C1 segment of cervical spinal cord (tissue), 14 donors: Measurements from ENCODE around the gene GPC6.
"Not testable (repeated sequence)": the region's sequence is repeated elsewhere in the genome, so short reads cannot be mapped to it uniquely, and the experiment has no call there.

Source experiments
- DNase-seq, 14 donors: peaks; one replicate each; lab custom pipeline; 2025; lab: John Stamatoyannopoulos, UW

GPC6 gene

GRCh38 chr13:94204946-94205345 is 978.3 kb downstream of the GPC6 start:
- no peak for DNase-seq

DNA sequence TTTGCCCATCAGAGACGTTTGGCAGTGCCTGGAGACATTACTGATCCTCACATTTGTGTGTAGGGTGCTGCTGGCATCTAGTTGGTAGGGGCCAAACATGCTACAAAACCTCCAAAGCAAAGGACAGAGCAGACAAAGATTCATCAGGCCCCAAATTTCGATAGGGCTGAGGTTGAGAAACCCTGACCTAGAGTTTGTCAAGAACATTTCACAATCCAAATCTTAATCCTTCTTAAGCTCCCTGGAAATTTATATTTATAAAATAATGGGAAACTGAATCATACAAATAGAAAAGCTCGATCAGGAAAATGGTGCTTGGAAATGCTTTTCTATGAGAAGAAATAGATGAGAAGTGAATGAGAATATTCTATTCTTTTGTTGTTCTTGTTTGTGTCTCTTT is 979.3 kb downstream of the GPC6 start:
- DNase-seq: no peak

DNA sequence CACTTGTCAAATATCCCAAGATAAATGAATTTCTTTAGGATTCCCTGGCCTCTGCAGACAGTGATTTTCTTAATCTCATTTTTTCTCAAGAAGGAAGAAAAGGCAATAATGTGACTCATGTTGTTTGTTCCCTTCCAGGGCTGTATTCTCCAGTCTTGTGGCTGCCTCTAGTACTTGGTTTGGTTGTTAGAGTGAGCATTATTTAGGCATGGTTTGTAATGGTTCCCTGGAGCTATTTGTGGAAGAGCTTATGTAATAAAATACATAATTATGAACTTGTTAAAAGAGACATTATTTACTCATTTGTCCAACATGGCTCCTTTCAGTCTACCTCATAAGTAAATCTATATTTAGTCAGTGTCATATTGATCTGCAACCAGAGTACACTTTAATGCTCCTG is 982.5 kb downstream of the GPC6 start:
- DNase-seq: no peak

GRCh38 chr13:94209913-94210312 is 983.3 kb downstream of the GPC6 start:
- not testable (repeated sequence) for DNase-seq

DNA sequence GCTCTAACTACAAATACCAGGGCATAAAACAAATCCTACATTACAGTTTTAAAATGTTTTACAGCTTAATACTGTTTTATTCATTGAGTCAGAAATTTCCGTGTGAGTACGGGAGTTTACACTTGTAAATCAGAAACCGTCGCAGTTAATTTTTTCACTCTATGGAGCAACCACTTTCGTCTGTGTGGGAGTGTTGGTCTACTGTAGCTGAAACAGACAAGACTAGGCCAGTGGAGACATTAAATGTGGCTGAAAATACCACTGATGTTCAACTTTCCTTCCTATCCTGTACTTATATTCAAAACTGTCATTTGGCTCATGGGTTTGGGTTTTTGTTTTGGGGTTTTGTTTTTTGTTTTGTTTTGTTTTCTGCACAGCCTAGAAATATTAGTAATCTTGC is 984.2 kb downstream of the GPC6 start:
- DNase-seq: no peak

DNA sequence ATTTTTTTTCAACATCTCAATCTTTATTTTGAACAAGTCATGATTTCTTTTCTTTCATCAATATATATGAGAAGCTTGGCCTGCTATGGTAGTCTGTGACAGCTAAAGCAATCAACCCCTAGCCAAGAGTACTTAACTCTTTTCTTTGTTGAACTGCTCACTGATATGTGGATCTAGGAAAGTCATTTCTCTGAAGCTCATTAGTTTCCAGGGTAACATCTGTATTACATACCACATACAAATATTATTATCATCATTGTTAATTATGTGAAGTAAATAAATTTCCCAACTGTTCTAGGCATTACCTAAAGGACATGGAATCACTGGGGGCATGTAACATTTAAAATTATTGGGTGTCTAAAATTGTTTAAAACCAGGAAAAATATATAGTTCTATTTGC is 985.6 kb downstream of the GPC6 start:
- DNase-seq: no peak

DNA sequence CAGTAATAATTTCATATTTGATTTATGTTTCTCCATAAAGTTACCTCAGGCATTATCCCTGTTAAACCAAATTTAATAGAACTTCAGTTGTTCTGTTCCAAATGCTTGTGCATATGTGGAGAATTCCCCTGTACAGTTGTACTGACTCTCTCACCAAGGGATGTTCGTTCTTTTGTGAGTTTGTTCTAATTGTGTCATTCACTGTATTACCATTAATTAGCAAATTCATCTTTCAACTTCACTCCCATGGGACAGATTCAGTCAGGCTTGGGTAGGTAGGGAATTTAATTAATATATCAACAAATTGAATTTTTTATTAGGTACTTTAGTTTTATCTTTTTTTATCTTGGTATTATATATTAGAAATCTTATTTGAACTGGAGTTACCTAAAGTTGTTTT is 987.5 kb downstream of the GPC6 start:
- no peak for DNase-seq

GRCh38 chr13:94214975-94215374 is 988.4 kb downstream of the GPC6 start:
- no peak for DNase-seq

GRCh38 chr13:94216476-94216875 is 989.9 kb downstream of the GPC6 start:
- DNase-seq: no peak

DNA sequence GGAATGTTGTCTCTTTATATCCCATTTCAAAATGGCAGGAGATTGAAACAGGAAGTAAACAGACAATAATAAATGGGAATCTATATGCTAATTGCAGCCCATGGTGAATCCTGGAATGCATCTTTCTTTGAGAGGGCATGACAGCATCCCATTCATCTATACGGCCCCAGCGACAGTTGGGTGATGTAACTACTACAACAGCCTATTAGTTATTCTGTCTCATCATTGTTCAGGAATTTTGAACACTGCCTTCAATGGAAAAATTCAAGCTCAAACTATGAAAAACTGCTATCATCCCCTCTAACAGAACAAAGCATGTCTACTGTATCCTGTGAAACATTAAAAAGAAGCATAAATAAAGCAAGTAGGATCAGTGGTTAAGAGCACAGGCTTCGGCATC is 990.8 kb downstream of the GPC6 start:
- DNase-seq: no peak

GRCh38 chr13:94218537-94218936 is 991.9 kb downstream of the GPC6 start:
- DNase-seq: no peak

- no peak for DNase-seq
Measured at GRCh38 chr13:94218951-94219350, 992.3 kb downstream of the GPC6 start.

DNA sequence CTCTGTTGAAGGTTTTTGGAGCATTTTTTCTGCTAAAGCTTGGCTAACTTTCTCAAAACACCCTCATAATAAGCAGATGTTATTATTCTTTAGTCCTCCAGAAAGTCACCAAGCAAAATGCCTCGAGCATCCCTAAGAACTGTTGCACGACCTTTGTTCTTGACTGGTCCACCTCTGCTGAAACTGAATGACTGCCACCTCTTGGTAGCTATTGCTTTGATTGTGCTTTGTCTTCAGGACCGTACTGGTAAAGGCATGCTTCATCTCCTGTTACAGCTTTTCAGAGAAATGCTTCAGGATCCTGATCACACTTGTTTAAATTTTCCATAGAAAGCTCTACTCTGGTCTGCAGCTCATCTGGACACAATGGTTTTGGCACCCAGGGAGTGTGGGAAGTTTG is 998.1 kb downstream of the GPC6 start:
- no peak for DNase-seq

GRCh38 chr13:94227255-94227879 is 1000.8 kb downstream of the GPC6 start:
- no peak for DNase-seq

DNA sequence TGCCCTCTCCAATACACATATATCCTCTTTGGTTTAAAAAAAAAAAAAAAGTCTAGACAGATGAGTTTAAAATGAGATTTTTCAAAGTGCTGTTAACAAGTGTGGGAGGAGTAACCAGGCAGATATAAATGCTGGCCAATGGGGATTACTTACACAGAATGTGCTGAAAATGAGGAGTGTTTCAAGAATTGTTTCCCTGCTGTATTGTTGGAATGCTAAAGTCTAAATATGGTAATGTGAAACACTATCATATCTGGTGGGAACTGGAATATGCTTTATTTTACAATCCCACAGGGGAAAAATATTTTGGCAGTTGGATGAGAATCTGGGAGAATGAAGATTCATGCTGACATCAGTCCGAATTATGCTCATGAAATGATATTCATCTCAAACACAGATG is 1002.2 kb downstream of the GPC6 start:
- DNase-seq: no peak

DNA sequence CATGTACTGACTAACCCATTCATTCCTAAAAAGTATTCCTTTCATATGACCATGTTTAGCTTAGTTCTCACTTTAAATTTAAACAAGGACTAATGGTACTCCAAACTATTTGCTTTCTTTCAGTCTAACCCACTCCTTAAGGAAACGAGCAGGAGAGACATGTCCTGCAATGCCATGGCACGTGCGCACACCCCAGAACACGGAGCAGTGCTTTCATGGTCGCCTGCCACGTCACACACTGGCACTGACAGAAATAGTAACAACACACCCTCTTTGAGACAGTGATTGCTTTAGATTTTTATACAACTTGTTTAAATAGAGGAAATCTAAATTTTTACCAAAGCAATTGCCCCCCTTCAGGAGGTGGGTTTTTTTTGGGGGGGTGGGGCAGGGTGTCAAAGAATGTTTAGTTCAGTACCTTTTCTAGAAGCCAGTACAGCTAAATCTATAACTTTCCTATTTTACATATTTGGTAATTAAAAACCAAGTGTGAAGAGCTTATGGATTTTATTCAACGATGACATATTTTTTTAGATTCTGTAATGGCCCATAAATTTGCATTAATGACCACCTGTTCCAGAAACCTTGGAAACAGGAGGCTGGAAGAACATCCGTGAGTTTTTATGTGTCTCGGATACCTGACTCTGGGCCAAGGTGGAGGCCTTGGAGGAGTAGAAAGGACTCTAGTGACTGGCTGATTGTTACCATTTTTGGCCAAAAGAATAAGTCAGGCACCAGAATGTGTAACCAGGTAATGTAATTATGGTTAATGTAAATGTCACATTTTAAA is 1005.7 kb downstream of the GPC6 start:
- DNase-seq: no peak

DNA sequence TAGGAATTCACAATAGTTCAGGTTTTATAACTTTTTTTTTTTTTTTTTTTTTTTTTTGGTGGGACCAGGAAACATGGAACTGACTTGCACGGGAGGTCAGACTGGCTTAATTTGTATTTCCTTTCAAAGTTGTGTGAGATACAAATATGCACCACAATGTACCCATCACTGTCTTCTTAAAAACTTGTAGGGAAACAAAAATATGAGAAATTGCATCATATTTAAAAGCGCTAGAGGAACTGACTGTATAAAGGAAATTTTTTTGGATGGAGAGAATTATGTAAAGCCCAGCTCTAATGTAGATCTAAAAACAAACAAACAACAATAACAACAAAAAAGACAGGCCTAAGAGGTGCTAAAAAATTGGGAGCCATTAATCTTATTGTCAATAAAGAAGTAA is 1006.3 kb downstream of the GPC6 start:
- no peak for DNase-seq

DNA sequence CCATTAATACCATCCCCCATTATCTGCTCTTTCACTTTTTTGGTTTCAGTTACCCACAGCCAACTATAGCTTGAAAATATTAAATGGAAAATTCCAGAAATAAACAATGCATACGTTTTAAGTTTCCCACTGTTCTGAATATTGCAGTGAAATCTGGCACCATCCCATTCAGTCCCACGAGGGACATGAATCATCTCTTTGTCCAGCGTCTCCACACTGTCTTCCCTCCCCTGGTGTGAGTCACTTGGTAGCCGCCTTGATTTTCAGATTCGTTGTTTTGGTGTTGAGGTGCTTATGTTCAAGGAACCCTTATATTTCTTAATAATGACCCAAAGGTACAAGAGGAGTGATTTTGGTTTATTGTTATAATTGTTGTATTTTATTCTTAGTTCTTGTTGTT is 1006.8 kb downstream of the GPC6 start:
- peak in 4 of 14 donors; percentile 7 to 38 (median 8) for DNase-seq

DNA sequence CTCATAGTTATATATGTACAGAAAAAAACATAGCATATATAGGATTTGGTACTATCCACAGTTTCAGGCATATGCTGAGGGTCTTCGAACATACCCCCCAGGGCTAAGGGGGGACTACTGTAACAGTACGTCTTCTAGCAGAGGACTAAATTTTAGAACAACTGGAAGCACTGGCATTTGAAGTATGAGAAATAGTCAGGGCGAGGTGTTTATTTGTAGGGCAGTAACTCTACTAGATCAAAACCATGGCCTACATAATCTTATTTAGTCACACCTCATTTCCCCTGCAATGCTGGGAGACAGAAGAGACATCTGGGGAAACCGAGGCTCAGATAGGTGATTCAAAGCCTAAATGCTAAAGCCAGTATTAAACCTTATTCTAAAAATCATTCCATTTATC is 1007.2 kb downstream of the GPC6 start:
- no peak for DNase-seq

GRCh38 chr13:94234738-94235137 is 1008.1 kb downstream of the GPC6 start:
- no peak for DNase-seq

GRCh38 chr13:94236132-94236531 is 1009.5 kb downstream of the GPC6 start:
- DNase-seq: no peak

- no peak for DNase-seq
Measured at GRCh38 chr13:94236872-94237271, 1010.3 kb downstream of the GPC6 start.

- DNase-seq: no peak
Measured at GRCh38 chr13:94239135-94239534, 1012.5 kb downstream of the GPC6 start.

DNA sequence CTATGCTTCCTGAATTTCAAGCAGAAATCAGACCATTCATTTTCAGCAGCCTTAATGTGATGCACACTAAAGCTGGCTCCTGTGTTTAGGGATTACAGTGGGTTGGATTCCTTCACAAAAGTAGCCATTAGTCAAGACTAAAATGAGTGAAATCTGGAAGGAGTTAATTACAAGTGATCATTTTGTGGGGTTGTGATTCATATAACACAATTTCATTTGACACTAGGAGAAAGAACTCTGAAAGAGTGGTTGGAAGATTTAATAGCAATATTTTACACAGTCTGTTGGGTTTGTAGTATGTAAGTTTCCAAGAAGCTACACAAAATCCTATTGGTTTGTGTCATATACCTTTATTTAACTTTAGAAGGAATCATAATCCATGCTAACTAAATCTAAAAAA is 1015.9 kb downstream of the GPC6 start:
- DNase-seq: no peak
